GM19463 (cell line): ENCODE data around the gene FRMPD2.

Source experiments
- ATAC-seq: cut with Tn5 transposase; IDR thresholded peaks from one replicate; pipeline ENCODE4 v1.9.1; 2021; ENCODE audit warnings: mild to moderate bottlenecking, moderate library complexity; ENCODE audit not compliant: unreplicated experiment

Gene FRMPD2, protein sequence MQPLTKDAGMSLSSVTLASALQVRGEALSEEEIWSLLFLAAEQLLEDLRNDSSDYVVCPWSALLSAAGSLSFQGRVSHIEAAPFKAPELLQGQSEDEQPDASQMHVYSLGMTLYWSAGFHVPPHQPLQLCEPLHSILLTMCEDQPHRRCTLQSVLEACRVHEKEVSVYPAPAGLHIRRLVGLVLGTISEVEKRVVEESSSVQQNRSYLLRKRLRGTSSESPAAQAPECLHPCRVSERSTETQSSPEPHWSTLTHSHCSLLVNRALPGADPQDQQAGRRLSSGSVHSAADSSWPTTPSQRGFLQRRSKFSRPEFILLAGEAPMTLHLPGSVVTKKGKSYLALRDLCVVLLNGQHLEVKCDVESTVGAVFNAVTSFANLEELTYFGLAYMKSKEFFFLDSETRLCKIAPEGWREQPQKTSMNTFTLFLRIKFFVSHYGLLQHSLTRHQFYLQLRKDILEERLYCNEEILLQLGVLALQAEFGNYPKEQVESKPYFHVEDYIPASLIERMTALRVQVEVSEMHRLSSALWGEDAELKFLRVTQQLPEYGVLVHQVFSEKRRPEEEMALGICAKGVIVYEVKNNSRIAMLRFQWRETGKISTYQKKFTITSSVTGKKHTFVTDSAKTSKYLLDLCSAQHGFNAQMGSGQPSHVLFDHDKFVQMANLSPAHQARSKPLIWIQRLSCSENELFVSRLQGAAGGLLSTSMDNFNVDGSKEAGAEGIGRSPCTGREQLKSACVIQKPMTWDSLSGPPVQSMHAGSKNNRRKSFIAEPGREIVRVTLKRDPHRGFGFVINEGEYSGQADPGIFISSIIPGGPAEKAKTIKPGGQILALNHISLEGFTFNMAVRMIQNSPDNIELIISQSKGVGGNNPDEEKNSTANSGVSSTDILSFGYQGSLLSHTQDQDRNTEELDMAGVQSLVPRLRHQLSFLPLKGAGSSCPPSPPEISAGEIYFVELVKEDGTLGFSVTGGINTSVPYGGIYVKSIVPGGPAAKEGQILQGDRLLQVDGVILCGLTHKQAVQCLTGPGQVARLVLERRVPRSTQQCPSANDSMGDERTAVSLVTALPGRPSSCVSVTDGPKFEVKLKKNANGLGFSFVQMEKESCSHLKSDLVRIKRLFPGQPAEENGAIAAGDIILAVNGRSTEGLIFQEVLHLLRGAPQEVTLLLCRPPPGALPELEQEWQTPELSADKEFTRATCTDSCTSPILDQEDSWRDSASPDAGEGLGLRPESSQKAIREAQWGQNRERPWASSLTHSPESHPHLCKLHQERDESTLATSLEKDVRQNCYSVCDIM (N-terminal part only)

DNA sequence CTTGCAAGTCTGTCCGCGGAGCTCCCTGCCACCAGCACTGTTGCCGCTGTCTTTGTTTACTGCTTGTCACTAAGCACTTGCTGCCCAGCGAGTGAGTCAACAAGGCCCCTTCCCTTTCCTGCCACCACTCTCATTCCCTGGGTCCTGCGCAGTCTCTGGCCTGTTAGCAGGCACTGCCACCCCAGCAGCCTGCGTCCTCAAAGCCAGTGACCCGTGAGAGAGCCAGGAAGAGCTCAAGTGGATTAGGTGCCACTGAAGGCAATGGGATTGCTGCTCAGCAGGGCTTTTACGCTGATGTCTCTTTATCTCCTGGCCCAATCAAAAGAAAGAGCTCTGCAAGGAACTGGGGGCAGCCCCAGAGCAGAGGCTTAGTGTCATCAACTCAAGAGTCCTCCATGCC lies at the start of gene FRMPD2:
FRMPD2 (minus strand) TSS at position 61 of the 400 bp plus-strand sequence. CDS start 129 bp downstream, outside the sequence.
- no peak for ATAC-seq

DNA sequence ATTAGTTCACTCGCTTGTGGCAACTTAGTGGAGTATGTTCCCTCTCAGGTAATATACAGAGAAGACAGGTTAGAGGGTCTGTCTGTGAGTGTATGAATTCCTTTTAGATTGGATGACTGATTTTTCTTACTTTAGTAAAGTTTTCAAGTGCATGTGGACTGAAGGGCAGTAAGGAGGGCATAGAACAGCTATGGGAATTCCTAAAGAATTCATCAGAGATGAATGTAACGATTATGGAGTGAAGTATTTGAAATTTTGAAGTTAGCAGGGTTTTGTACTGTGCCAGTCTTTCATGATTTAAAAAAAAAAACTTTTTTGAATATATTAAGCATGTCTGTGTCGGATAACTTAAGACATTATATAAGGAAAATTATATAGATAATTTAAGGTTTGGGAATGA lies 47.5 kb upstream of the FRMPD2 start:
- ATAC-seq = no peak

DNA sequence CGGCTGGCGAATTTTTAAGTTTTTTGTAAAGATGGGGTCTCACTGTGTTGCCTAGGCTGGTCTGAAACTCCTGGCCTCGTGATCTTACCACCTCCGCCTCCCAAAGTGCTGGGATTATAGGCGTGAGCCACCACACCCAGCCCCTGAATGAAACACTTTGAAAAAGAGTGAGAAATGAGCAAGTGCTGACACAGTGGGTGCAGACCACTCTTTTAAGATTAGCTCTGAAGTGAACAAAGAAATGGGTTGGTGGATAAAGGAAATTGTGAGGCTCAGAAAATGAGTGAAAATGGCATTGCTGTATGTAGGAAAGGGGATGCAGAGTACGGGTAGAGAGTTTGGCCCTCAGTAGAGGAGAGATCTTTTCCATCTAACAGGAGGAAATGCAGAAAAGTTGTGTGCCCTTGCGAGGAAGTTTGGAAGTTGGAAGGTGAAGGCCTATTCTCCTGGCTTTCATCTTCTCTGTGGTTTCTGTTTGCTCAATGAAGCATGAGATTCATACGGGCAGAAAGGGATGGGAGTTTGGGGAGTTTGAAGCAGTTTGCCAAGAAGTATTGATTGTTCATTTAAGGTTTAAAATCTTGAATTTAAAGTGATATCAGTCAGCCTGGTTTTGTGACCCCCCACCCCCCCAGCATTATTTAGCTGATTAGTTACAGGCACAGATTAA lies 43.0 kb upstream of the FRMPD2 start:
- ATAC-seq = no peak

DNA sequence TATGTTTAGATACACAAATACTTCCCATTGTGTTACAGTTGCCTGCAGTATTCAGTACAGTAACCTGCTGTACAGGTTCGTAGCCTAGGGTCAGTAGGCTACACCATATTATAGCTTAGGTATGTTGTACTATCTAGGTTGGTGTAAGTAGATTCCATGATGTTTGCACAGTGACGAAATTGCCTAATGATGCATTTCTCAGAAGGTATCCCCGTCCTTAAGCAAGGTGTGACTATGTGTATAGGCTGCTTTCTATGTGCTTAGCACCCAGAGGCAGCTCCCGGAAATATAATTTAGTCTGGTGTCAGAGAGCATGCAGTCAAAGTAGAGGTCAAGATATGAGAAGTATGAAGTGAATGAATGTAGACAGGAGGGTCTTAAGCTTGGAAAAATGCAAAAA lies 41.7 kb upstream of the FRMPD2 start:
- ATAC-seq = no peak

DNA sequence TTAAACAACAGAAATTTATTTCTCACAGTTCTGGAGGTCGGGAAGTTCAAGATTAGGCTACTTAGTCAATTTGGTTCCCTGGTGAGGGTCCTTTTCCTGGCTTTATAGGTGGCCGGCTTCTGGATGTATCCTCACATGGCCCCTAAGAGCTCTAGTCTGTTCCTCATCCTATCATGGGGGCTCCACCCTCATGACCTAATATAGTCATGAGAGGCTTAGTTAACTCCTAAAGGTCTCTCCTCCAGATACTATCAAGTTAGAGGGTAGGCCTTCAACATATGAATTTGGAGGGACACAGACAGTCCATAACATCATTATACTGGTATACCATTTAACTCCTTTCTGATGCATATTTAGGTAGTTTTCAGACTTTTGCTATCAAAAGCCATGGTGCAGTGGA lies 39.6 kb upstream of the FRMPD2 start:
- no peak for ATAC-seq

DNA sequence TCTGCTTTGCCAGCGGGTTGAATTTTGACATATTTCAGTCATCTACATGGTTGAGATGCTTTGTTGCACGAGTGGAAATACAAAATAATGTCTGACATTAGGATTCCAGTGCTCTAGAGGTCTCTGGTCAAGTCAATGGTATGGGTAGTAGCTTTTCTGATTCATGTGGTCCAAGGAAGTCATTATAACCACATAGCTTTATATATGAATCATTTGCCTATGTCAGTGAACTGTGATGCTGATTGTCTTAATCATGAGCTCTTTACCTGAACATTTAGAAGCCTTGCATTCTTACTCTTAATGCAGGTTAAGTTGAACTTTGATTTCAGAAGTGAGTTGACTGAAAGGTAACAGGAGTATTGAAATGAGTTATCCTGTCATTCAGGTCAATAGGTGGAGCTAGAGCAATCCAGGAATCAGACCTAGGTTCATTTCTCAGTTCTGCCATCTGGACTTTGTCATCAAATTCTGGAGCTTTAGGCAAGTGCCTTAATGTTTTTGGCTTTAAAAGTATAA lies 35.3 kb upstream of the FRMPD2 start:
- ATAC-seq = no peak

DNA sequence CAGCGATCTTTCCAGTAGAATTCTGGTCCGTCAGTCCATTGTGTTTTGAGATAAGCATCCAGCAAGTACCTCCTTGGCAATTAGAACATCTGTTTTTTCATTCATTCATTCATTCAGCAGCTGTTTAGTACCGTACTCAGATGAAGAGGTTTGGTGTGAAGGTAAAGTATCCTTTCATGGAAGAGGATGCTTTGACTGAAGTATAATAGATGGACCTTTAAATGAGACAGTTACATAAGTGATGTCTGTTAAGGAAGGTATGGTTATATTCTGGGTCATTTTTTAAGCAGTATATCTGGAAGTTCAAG lies 33.2 kb upstream of the FRMPD2 start:
- ATAC-seq = no peak

DNA sequence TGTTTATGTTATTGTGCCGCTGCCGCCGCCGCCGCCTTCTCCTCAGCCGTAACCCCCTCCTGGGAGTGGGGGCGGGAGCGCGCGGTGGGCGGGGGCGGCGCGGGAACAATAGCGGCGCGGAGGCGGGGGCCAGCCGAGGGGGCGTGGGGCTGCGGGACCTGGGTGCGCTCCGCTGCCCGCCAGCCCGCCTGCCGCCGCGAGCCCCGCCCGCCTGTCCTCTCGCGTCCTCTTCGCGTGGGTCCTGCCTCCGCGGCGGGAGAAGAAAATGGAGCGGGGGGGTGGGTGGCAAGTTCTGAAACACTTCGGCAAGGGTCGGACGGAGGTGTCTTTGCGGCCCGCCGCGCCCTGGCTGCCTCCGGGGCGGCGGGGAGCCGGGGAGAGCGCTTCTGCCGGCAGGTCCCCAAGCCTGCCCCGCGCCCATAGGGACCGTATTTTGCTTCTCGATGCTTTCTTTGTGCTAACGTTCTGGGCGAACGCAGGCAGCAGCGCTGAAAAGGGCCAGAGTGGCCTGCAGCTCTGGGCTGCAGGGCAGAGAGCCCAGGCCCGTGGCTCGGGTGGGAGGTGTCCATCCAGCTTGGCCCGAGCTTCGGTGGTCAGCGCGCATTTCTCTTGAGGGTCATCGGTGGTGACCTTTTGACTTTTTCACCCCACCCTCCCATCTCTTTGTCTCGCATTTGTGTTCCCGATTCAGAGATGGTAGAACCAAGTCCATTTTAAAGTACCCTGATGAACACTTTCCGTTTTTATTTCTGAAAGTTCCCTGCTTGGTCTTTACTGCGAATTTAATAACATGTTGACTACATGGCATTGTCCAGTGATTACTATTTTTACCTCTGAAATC lies 32.6 kb upstream of the FRMPD2 start:
- peak; percentile 39 for ATAC-seq

DNA sequence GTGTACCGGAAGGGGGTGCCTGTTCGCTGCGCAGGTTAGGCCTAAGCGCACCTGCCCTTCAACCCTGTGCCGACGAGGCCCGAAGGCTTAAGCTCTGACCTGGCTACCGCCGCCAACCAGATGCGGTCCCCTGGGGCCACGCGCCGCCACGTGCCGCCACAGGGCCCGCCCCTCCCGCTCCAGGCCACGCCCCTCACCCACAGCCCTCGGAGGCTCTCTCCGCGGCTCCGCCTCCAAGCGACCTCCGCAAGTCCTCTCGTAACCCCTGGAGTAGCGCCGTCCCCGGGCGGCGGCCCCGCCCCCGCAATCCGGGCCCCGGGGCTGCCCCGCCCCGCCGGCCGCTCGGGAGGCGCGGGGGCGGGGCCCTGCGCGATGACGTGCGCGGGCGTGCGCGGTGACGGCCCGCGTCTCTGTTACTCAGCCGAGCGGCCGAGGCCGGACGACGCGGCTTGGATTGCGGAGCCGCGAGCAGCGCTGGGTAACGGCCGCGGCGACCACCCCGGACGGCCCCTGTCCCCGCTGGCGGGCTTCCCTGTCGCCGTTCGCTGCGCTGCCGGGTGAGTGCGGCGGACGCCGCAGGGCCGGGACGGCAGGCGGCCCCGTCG lies 31.9 kb upstream of the FRMPD2 start, which contains the start of gene MAPK8:
MAPK8 (plus strand) TSS at position 413 of the 605 bp plus-strand sequence. CDS start 94,984 bp downstream, outside the sequence.
- peak; percentile 78 for ATAC-seq

DNA sequence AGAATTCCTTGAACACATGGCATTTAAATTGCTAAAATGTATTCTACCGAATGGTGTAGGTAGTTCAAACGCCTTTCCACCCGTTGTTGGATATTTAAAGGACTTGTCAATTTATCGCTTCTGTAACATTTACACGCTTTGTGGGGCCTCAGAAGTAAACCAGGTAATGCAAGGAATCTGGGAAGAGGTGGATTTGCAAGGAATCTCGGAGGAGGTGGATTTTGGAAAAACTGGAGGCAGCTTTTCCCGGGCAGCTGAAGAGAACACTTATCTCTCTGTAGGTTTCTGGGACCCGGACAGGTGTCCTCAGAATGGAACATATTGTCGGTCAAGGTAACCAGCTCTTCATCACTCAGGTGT lies 31.4 kb upstream of the FRMPD2 start:
- ATAC-seq = no peak

DNA sequence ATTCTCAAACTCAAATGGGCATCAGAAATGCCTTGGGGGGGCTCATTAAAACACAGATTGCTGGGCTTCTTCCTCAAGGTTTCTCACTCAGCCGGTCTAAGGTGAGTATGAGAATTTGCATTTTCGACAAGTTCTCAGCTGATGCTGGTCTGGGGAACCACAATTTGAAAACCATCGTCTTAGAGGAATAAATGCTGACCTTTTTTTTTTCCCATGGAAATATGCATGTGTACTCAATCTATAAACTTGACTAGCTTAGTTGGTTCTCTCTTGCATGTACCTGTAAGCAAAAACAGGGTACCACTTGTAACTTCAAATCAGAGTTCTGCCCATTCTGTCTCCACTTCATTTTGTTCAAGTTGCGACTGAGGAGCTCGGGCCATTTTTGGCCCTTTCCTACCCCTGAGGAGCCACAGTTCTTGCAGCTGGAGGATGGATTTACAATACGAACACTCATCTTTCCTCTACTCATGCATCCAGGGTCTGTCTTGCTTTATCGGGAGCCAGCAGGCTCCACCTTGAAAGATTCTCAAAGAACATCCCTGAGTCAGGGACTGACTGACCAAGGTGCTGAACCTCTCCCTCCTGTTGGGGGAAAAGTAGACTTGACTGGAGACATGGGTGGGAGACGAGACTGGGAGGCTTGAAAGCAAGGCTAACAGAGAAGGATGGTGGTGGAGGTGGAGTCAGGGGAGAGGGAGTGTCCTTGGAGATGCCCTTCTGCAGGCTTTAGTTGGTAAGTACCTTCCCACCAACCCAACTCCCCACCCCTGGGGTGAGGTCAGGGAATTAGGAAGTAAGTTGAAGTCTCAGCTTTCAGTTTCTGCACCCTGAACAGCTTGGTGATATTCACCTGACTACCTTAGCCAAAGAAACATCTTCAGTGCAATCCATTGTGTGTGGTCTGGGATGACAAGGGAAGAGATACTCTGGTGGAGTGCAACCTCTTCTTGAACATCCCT lies 28.3 kb upstream of the FRMPD2 start:
- no peak for ATAC-seq

DNA sequence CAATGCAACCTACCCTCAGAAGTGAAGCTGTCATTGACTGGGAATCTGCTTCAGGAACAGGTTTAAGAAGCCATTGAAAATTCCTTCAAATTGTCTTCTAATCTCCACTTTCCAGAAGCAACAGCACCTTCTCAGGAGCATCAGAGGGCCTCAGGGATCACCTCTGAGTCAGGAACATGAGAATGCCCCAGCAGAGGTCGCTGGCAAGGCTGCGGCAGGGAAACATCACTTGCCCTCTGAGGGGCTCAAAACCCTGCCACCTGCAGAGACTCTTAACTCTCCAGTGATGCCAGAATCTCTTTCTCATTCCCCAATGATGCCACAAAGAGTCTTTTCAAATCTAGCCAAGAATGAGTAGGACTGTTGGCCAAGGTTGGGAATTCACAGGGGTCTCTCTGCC lies 26.1 kb upstream of the FRMPD2 start:
- ATAC-seq = no peak

DNA sequence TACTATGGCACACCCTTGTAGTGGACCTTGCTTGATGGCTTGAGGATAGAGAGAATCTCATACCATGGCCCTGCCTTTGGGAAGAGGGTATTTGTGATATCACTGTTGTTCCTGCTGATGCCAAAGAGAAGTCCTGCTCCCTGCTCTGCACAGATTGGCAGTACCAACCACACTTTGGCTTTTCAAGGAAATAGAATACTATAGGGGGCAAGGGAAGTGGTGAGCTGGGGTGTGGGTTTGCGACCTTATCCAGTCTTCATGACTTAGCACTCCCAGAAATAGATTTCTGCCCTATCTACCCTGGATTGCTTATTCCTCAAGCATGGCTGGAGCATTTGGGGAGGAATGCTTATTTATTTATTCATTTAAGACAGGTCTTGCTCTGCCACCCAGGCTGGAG lies 25.2 kb upstream of the FRMPD2 start:
- ATAC-seq = no peak

DNA sequence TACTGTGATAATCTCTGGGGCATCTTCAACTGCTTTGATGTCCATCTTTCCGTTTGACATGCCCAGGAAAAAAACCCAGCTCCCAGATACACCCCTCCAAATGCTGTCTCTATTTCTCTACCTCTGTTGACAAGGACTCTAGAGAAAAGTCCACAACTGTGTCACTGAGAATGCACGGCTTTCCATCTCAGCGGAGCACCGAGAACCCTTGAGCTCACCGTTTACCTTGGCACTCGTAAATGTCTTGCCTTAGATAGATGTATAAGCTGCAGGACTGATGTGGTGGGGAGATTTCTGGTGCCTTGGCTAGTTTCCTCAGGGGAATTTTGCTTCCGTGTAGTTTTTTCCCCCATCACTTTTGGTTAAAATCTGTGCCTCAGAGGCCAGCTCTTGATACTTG lies 24.6 kb upstream of the FRMPD2 start:
- ATAC-seq = no peak

DNA sequence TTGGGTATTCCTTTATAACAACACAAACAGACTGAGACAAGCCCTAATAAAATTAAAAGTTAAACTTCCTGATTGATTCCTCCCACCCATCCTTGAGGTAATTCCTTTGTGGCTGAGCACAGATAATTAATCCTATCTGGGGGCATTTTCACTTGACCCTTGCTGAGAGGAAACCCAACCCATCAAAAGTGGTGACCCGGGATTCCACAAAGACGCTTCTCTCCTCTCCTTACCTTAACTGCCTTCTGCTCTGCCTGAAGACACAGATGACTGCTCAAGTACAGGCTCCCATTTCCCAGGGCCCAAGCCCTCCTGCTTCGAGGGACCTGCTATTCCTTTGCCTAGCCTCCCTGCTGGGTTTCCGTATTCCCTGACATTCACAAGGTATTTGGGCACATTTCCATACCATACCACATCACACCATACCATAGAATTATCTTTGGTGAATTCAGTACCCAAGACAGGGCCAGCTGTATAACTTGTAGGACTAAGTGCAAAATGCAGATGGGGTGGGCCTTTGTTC lies 22.1 kb upstream of the FRMPD2 start:
- ATAC-seq = no peak

DNA sequence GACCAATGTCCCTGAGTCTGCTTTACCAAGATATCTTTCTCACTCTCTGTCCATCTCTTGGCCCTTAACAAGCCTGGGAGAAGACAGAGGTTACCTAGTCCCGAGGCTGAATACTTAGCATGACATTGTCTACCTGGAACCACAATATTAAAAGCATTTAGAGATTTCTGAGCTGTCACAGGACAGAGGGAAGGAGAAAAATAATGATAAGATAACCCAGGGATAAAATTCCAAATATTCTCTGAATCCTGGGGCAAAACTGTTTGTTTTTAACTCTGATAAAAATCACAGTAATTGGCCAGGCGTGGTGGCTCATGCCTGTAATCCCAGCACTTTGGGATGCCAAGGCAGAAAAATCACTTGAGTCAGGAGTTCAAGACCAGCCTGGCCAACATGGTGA lies 19.9 kb upstream of the FRMPD2 start:
- no peak for ATAC-seq

DNA sequence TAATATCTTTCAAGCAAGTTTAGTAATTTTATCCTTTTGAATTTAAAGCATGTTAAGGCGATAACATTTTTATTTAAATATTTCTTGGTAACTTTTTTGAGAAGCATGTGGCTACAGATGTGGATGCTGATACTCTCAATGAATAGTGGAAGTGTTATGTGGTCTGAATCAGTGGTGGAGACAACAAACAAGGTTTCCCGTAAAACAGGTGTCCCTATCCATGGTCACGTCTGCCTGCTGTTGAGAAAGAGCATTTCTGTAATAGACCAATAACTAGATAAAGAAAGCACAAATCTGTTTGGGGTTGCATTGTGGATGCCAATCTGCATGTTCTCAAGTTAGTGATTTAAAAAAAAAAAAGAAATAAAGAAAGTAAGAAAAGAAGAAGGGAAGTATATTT lies 18.1 kb upstream of the FRMPD2 start:
- ATAC-seq = no peak

DNA sequence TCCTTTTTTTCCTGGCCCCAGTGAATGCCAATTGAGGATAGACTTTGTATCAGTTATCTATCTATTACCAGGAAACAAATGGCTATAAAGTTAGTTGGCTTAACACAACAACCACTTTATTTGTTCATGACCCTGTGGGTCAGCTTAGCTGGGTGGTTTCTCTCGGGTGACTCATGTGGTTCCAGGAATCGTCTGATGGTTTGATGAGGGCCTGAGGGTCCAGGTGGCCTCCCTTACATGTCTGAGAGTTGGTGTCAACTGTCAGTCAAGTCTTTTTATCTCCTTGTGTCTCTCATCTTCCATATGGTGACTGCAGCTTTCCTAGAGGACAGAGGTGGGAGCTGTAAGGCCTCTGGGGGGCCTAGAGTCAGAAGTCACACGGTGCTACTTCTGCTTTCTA lies 16.7 kb upstream of the FRMPD2 start:
- ATAC-seq = no peak
